GM18951 (cell line): ENCODE measurements around the gene ASB9.
"Not testable (repeated sequence)": the region's sequence is repeated elsewhere in the genome, so short reads cannot be mapped to it uniquely, and the experiment has no call there.

Experiments used
- POLR2A ChIP-seq: IDR thresholded peaks from 4 replicates; pipeline ENCODE4 v1.6.1; 2011; ENCODE audit warnings: mild to moderate bottlenecking; ENCODE audit not compliant: insufficient read length, insufficient read depth; ENCODE audit errors: extremely low read depth
- in situ Hi-C: fragments of 300-500 bp; cut with MboI; formaldehyde crosslinking; loops from one replicate; pipeline ENCODE4 v1.12.0; 2022; ENCODE audit warnings: low sequenced_read_pairs, mixed read lengths, inconsistent platforms; ENCODE audit not compliant: unreplicated experiment

Gene ASB9

DNA sequence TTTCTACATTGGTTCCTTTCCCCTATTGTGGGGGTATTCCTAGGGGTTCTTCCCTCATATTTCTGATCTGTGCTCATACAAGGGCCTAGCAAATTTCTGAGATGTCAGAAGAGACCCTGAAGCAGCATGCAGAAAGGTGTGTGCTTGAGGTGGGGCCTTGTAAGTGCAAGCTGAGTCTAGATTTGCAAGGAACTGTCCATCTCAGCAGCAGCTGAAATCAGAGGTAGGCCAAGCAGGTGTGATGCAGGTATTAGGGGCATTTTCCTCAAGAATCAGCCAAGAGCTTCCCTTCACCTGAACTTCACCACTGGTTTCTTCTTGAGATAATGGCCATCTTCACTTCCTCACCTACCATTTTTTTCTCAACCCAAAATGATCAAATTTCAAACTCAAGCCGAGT, 45.1 kb downstream of the ASB9 start:
- in situ Hi-C loops = loop anchor here (25.0 kb wide), 1 partner anchor 1187 kb away; the partner anchor contains the start of gene GEMIN8

DNA sequence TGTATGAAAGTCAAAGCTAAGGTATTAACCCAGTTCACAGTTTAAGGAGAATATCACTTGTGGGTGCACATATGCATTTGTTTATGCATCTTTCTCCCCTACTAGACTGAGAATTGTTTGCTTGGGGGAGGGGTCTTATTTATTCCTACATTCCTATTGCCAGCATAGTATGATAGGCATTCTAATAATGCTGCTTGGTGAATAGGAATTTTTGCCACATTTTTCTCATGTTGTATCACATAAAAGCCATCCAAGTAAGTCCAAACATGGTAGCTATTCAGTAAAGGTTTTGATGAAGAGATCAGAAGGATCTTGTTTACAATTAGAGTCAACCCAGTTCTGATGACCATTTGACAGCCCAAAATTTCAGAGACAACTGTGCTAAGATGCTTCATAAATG, 48.6 kb downstream of the ASB9 start:
- in situ Hi-C loops = no loop called here
- TF ChIP-seq POLR2A = no peak

More for the DNA sequence above, 45.1 kb downstream of the ASB9 start:
- TF ChIP-seq POLR2A = no peak

DNA sequence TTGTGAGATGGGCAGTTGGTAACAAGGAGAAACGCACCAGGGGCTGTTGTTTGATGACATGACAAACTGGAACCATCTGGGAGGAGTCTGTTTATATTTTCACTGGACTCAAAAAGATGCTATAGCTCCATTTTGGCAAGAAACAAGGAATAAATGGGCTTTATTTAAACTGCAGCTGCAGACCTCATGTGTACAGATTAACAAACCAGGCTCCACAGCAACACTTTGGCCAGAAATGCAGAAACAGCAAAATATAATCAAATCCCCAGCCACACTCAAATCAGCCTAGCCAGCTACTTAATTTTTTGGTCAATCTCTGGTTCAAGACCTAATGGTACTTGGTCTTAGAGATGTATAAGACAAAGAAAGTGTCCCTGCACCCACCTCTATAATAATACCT, 52.7 kb downstream of the ASB9 start:
- no peak for TF ChIP-seq POLR2A
- in situ Hi-C loops = no loop called here

DNA sequence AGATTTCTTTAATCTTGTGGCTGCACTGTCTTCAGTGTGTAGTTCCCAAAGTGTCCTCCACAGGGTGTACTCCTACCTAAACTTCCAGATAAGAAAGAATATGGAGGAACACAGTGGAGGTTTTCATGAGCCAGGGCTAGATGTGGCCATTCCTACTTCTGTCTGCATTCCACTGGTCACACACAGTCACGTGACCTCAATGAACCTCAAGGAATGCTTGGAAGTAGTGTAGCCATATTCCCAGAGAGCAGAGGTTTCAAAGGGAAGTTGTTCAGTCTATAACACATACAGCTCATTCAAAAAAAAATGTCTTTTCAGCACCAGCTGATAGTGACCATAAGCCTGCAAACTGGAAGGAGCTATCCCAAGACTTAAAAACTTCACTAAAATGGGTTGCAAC, 53.6 kb downstream of the ASB9 start:
- no peak for TF ChIP-seq POLR2A
- in situ Hi-C loops = no loop called here

DNA sequence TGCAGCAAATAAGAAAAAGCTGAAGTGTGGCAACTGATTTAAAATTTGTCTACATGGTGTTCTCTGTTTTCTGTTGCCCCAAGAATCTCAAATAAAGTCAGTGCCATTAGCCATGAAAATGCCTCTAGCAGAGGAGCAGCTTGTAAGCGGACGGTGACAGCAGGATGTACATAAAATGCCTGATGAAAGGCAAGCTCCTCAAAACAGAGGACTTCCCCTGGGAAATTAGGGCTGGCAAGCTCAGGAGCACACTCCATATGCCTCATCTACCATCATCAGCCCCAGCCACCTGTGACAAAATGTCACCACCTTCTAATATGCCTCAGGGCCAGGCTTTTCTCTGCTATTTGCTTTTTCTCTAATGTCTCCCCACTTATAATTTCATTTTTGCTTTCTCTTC, 54.5 kb downstream of the ASB9 start:
- TF ChIP-seq POLR2A = no peak
- in situ Hi-C loops = no loop called here

DNA sequence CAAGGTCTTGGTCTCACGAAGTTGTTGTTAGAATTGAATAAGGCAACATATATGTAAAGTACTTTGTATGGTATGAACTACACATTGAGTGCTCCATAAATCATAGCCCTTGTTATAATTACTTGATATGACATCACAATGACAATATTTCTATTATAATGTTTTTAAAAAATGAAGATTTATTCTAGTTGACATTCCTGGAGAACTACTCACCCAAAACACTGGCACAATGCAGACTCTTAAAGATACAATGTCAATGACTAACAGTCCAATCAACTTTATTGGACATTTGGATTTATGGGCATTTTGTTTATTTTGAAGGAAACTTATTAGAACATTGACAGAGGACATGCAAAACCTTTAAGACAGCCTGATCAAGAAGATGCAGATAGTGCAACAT, 55.3 kb downstream of the ASB9 start:
- in situ Hi-C loops = no loop called here
- TF ChIP-seq POLR2A = no peak

DNA sequence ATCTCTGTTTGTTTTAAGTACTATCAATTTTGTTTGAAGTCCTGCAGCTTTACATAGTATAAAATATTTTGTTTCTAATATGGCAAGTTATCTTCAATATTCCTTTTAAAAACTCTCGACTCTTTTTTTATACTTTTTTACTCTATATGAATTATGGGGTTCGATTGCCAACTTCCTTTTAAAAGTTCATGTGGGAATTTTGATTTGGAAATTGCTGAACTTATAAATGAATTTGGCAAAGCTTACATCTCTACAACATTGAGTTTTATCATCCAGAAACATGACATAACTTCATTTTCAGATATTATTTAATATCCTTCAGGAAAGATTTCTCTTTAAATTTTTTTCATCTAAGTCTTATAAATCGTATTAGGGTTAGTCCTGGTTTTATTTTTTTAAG, 60.8 kb downstream of the ASB9 start:
- no peak for TF ChIP-seq POLR2A

DNA sequence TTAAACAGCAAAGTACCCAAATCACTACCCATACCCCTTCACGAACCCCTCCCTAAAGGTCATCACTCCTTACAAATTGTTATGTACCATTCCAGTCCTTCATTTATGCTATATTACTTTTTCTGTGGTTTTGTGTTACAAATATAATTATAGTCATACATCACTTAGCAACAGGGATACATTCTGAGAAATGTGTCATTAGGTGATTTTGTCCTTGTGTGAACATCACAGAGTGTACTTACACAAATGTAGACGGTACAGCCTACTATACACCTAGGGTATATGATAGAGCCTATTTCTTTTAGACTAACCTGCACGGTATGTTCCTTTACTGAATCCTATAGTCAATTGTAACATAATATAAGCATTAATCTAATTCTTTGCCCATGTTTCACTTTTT, 61.9 kb downstream of the ASB9 start:
- TF ChIP-seq POLR2A = no peak
- in situ Hi-C loops = no loop called here

More for the DNA sequence above, 60.8 kb downstream of the ASB9 start:
- in situ Hi-C loops = no loop called here

DNA sequence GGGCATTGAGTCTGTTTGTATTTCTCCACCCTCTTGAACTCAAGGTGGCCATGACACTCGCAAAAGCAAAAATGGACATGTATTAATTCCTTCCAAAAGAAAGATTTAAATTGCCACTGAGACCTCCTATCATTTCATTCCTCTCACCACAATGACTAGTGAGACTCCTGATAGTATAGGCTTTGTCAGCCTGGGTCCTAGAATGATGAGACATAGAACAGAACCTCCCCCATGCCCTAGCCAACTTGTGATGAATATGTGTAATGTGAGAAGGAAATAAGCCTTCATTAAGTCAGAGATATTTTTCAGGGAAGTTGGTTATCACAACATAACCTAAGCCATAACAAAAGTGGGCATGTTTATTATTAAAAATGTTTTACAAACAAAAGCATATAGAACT, 62.5 kb downstream of the ASB9 start:
- in situ Hi-C loops = no loop called here
- no peak for TF ChIP-seq POLR2A

DNA sequence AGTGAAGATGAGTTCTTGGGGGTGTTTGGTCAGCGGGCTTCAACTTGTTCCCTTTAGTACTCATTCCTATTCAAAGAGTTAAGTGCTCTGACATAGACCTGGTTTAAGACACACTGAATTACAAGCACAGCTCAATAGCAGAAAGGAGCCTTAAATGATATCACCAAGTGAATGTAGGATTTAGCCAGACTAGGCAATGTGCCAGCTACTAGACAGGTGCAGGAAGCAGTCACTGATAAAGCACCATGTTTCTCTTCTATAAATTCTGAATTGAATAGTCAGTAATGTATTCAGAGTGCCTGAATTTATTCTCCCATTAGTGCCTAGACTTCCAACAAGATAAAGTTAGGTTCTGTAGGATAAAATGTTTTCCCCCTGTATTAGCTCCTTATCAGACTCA, 63.6 kb downstream of the ASB9 start:
- no peak for TF ChIP-seq POLR2A
- in situ Hi-C loops = no loop called here

DNA sequence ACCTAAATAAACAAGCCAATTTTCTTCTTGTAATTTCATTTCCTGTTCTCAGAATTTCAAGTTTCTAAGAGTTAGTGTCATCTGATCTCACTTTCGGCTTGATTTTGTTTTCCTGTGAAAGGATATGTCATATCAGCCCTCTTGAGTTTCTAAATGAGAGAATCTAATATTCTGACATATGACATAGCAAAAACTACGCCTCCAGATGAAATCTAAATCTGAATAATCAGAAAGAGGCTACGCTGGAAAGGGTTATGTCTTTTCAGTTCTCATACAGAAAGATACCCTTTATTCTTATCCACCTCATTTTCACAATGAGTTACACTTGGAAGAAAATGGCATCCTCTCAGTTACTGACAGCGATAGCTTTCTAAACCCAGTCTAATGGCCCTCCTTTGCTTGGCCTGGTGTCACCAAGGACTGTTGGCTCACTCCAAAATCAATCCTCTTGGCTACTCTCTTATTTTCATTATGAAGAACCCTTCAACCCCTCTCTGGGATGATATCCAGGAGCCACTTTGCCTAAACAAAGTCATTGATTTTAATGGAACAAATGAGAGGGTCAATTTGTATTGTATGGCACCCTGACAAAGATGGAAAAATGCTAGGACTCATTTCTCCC, 65.6 kb downstream of the ASB9 start:
- no peak for TF ChIP-seq POLR2A
- in situ Hi-C loops = no loop called here

DNA sequence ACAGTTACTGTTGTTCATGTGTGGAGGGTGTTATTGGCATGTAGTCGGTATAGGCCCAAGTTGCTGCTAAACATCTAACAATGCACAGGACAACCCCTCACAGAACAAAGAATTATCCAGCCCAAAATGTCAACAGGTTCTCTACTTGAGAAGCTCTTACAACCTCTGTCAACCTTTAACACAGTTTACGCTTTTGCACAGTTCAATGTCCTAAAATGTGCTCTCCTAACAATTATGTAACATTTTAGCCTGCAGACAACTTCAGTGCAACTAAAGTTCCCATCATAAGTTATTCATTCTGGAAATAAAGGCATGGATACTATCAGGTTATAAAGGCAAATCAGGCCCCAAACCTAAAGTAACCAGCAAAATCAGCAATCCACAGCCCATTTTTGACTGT, 66.2 kb downstream of the ASB9 start:
- in situ Hi-C loops = no loop called here
- no peak for TF ChIP-seq POLR2A

DNA sequence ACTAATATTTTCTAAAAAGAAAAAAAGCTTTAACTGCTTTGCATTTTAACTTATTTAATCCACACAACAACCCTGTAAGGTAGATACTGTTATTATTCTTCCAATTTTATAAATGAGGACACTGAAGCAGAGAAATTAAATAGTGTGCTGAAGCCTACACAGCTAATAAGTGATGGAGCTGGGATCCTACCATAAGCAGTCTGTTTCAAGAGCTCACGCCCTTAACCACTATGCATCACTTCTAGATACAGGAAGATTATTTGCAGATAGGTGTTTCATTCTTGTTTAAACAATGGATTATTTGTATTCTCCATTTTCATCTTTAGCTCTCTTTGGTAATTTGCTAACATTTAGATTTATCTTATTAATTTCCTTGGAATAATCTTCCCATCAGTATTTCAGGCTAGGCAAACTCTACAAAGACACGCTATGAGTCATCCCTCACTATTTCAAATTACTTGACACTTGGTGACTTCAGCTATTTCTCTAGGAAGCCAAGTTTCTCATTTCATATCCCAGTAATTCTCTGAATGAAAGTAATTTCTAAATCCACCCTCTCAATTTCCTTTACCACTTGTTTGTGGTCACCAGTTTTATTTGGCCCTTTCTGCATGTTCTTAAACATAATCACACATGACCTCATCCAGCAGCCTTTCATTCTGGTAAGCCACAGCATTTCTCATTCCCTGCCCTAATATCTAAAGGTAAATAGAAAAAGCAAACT, 67.3 kb downstream of the ASB9 start:
- no peak for TF ChIP-seq POLR2A
- in situ Hi-C loops = no loop called here

DNA sequence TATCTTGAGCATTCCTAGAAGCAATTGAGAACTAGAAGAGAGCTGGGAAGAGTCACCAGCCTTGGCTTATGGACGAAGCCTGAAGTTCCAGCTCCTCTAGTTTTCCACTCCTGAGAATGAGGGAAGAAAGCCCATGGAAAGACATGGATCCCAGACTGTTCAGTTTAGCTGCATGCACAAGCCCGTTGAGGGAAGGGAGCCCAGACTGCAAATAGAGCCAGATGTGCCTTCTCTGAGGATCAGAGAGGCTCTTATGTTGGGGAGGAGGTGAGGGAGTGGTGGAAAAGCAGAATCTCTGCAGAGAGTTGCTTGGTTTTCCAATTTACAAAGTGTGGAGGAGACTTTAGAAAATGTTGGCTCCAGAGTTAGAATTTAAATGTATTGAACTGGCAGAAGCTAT, 69.0 kb downstream of the ASB9 start:
- TF ChIP-seq POLR2A = no peak
- in situ Hi-C loops = no loop called here

DNA sequence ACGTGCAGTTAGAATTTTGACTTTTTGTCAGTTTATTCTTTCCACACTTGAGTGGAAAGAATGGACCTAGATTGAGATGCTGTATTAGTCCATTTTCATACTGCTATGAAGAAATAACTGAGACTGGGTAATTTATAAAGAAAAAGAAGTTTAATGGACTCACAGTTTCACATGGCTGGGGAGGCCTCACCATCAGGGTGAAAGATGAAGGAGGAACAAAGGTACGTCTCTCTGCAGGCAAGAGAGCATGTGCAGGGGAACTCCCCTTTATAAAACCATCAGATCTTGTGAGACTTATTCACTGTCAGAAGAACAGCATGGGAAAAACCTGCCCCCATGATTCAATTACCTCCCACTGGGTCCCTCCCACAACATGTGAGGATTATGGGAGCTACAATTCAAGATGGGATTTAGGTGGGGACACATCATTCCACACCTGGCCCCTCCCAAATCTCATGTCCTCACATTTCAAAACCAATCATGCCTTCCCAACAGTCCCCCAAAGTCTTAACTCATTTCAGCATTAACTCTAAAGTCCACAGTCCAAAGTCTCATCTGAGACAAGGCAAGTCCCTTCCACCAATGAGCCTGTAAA, 71.2 kb downstream of the ASB9 start:
- in situ Hi-C loops = not testable (repeated sequence)
